GM23338 (cell line): ENCODE results near the gene MTHFD2. TPM values are rescaled to one million over a fixed set of nuclear protein-coding genes. Genes with fewer than 3 reads are reported as not detected.

Experiments used
- ATAC-seq: fragments of 200-7000 bp; cut with Tn5 transposase; 3 replicates; pipeline ENCODE4 v1.9.1; 2020
- DNase-seq: peaks from one replicate; pipeline ENCODE4 v3.0.0-alpha.2; 2015; ENCODE audit warnings: low spot score
- H2AFZ ChIP-seq: fragments of 200-600 bp; sonication (generic); 2 replicates; pipeline ENCODE4 v1.8.0; 2016; ENCODE audit warnings: antibody characterized with exemption, mild to moderate bottlenecking, moderate library complexity
- H3F3A ChIP-seq: fragments of 200-600 bp; sonication (generic); replicated peaks from 2 replicates; pipeline ENCODE4 v1.8.0; 2017; ENCODE audit warnings: antibody characterized with exemption, mixed run types, low read depth
- H3K27ac ChIP-seq: fragments of 200-600 bp; sonication (generic); 2 replicates; pipeline ENCODE4 v1.6.1; 2016; ENCODE audit warnings: low read depth
- H3K27me3 ChIP-seq: fragments of 200-600 bp; sonication (generic); 2 replicates; pipeline ENCODE4 v1.8.0; 2016; ENCODE audit warnings: mild to moderate bottlenecking, mixed run types, moderate library complexity; ENCODE audit not compliant: insufficient read depth
- H3K36me3 ChIP-seq: fragments of 200-600 bp; sonication (generic); 2 replicates; pipeline ENCODE4 v1.8.0; 2016; ENCODE audit warnings: mild to moderate bottlenecking; ENCODE audit not compliant: insufficient read depth
- H3K4me1 ChIP-seq: fragments of 200-600 bp; sonication (generic); 2 replicates; pipeline ENCODE4 v1.8.0; 2016; ENCODE audit warnings: mild to moderate bottlenecking, moderate library complexity; ENCODE audit not compliant: insufficient read depth
- H3K4me2 ChIP-seq: fragments of 200-600 bp; sonication (generic); 2 replicates; pipeline ENCODE4 v1.7.1; 2017; ENCODE audit warnings: mixed run types
- H3K4me3 ChIP-seq: fragments of 200-600 bp; sonication (generic); 2 replicates; pipeline ENCODE4 v1.6.1; 2016; ENCODE audit warnings: mixed run types
- H3K79me2 ChIP-seq: fragments of 200-600 bp; sonication (generic); replicated peaks from 2 replicates; pipeline ENCODE4 v1.8.0; 2017; ENCODE audit warnings: mild to moderate bottlenecking; ENCODE audit not compliant: insufficient read depth
- H3K9me2 ChIP-seq: fragments of 200-600 bp; sonication (generic); 2 replicates; pipeline ENCODE4 v1.8.0; 2017; ENCODE audit not compliant: insufficient read depth
- H4K20me1 ChIP-seq: fragments of 200-600 bp; sonication (generic); replicated peaks from 2 replicates; pipeline ENCODE4 v1.8.0; 2017; ENCODE audit warnings: mild to moderate bottlenecking; ENCODE audit not compliant: insufficient read depth
- H3K27ac Mint-ChIP-seq: 2 replicates; pipeline ENCODE4 v1.8.0; 2020; ENCODE audit warnings: inconsistent platforms, mild to moderate bottlenecking, moderate library complexity, mixed read lengths
- H3K27me3 Mint-ChIP-seq: 3 replicates; pipeline ENCODE4 v1.8.0; 2022; ENCODE audit warnings: low read depth, mild to moderate bottlenecking, moderate library complexity, mixed read lengths, inconsistent platforms; ENCODE audit not compliant: insufficient read depth, poor library complexity
- H3K36me3 Mint-ChIP-seq: 3 replicates; pipeline ENCODE4 v1.8.0; 2021; ENCODE audit warnings: low read depth, mild to moderate bottlenecking, inconsistent platforms, moderate library complexity, mixed read lengths
- H3K4me1 Mint-ChIP-seq: 3 replicates; pipeline ENCODE4 v1.8.0; 2020; ENCODE audit warnings: mild to moderate bottlenecking, inconsistent platforms, mixed read lengths
- H3K4me3 Mint-ChIP-seq: 3 replicates; pipeline ENCODE4 v1.8.0; 2021; ENCODE audit warnings: moderate library complexity, mild to moderate bottlenecking, inconsistent platforms, mixed read lengths
- H3K9me3 Mint-ChIP-seq: 3 replicates; pipeline ENCODE4 v1.8.0; 2020; ENCODE audit warnings: moderate library complexity, mild to moderate bottlenecking, inconsistent platforms, mixed read lengths
- CREB1 ChIP-seq: fragments of 250-450 bp; sonication (Bioruptor Pico); IDR thresholded peaks from 2 replicates; pipeline ENCODE4 v1.5.0; 2020; ENCODE audit warnings: low read depth, mild to moderate bottlenecking, moderate library complexity
- CTCF ChIP-seq, 2 experiments: fragments of 200-600 bp in 1 of 2; sonication (generic) in 1 of 2; conservative IDR thresholded peaks; 2 replicates each; pipeline versions ENCODE4 v1.5.1 to v1.6.1; 2016 to 2017; ENCODE audit warnings: antibody characterized with exemption in 2 of 2, low read depth in 2 of 2, mild to moderate bottlenecking in 2 of 2, moderate library complexity in 1 of 2
- EZH2phosphoT487 ChIP-seq: fragments of 200-600 bp; sonication (generic); IDR thresholded peaks from one replicate; pipeline ENCODE4 v1.8.1; 2018; ENCODE audit warnings: antibody characterized with exemption; ENCODE audit not compliant: unreplicated experiment
- POLR2AphosphoS5 ChIP-seq: IDR thresholded peaks from 2 replicates; pipeline ENCODE4 v1.6.1; 2016; ENCODE audit warnings: antibody characterized with exemption, low read depth
- ZNF114 ChIP-seq: fragments of 250-450 bp; sonication (Bioruptor Pico); IDR thresholded peaks from 2 replicates; pipeline ENCODE4 v1.5.0; 2020; ENCODE audit warnings: mild to moderate bottlenecking, moderate library complexity
- ZNF331 ChIP-seq: fragments of 250-450 bp; sonication (Bioruptor Pico); IDR thresholded peaks from 2 replicates; pipeline ENCODE4 v1.5.0; 2020; ENCODE audit warnings: low read depth, mild to moderate bottlenecking, moderate library complexity
- polyA plus RNA-seq: library from polyadenylated mRNA; unstranded; fragments of >200 nt; fragmentation: Nextera tagmentation; extraction: Ambion mirVana; gene quantifications from 2 replicates; pipeline ENCODE4 v1.2.1, GENCODE V29; 2016
- total RNA-seq: library from RNA; depleted of rRNA; stranded (reverse); fragments of >200 nt; shearing (Covaris generic); gene quantifications from 2 replicates; pipeline ENCODE4 v1.2.3, GENCODE V29; 2014
- TF ChIP-seq, protein P1 (sequence below): IDR thresholded peaks from one replicate; pipeline ENCODE4 v1.6.1; 2018; ENCODE audit warnings: antibody characterized with exemption; ENCODE audit not compliant: unreplicated experiment

MTHFD2 gene
- total and polyA plus RNA-seq, 2 experiments from 2014 or later = 279 to 281 TPM

GRCh38 chr2:74179063-74179865 is 19.2 kb upstream of the MTHFD2 start:
- H3K36me3 Mint-ChIP-seq = peaks cover 31% of the 10 kb centered on the region
- H3K27ac Mint-ChIP-seq = no peak overlapping the region
- H3K27me3 Mint-ChIP-seq = peaks cover 7% of the 10 kb centered on the region
- H3F3A ChIP-seq = peaks cover 8% of the 10 kb centered on the region; the same call in 1 of the 2 replicates
- H3K27ac ChIP-seq = no peak overlapping the region
- peaks cover 41% of the 10 kb centered on the region for H3K79me2 ChIP-seq
- peak overlapping the region; percentile 3 for H3K4me2 ChIP-seq
- H3K9me3 Mint-ChIP-seq = peaks cover 7% of the 10 kb centered on the region
- H2AFZ ChIP-seq = no peak overlapping the region
- no peaks in the 10 kb centered on the region for H3K27me3 ChIP-seq
- peaks cover 9% of the 10 kb centered on the region; the same call in 1 of the 2 replicates for H3K36me3 ChIP-seq
- H3K4me3 ChIP-seq = peak overlapping the region; percentile 81; the same call in 1 of the 2 replicates
- no peaks in the 10 kb centered on the region for H3K9me2 ChIP-seq
- no peak for DNase-seq
- peak overlapping the region; percentile 97 for H3K4me3 Mint-ChIP-seq
- peaks cover 16% of the 10 kb centered on the region; the same call in 2 of the 3 replicates for H3K4me1 Mint-ChIP-seq
- H3K4me1 ChIP-seq = peaks cover 14% of the 10 kb centered on the region
- TF ChIP-seq CTCF (conservative IDR thresholded peaks at IDR 0.05; ENCODE audit: low read depth in 2 of 2) (peak in 1 of 2 experiments; percentile 31; a peak in 1 of 4 replicates), CREB1 (CRISPR knock-in tag) (no peak)
- ATAC-seq = peak; percentile 9
- H4K20me1 ChIP-seq = peaks cover 26% of the 10 kb centered on the region

- H3F3A ChIP-seq = peaks cover 5% of the 10 kb centered on the region; the same call in 1 of the 2 replicates
- H3K9me2 ChIP-seq = no peaks in the 10 kb centered on the region
- ATAC-seq (no peak), DNase-seq (no peak)
- no peaks in the 10 kb centered on the region for H3K36me3 ChIP-seq
- H3K27ac Mint-ChIP-seq = no peak overlapping the region
- H3K27me3 Mint-ChIP-seq = peaks cover 8% of the 10 kb centered on the region
- no peak overlapping the region for H3K27ac ChIP-seq
- H3K4me3 Mint-ChIP-seq = no peak overlapping the region
- H3K27me3 ChIP-seq = no peaks in the 10 kb centered on the region
- H3K9me3 Mint-ChIP-seq = no peaks in the 10 kb centered on the region
- H3K4me3 ChIP-seq = no peak overlapping the region
- peak overlapping the region; percentile 62; the same call in 1 of the 2 replicates for H3K4me2 ChIP-seq
- peak overlapping the region; percentile 93; the same call in 1 of the 2 replicates for H2AFZ ChIP-seq
- H3K4me1 Mint-ChIP-seq = peaks cover 12% of the 10 kb centered on the region
- peaks cover 6% of the 10 kb centered on the region for H4K20me1 ChIP-seq
- peaks cover 14% of the 10 kb centered on the region for H3K4me1 ChIP-seq
- no peak for TF ChIP-seq ZNF114 (CRISPR knock-in tag)
- H3K36me3 Mint-ChIP-seq = peaks cover 6% of the 10 kb centered on the region; the same call in 2 of the 3 replicates
- peaks cover 16% of the 10 kb centered on the region for H3K79me2 ChIP-seq
Measured at GRCh38 chr2:74181739-74182138, 16.7 kb upstream of the MTHFD2 start.

DNA sequence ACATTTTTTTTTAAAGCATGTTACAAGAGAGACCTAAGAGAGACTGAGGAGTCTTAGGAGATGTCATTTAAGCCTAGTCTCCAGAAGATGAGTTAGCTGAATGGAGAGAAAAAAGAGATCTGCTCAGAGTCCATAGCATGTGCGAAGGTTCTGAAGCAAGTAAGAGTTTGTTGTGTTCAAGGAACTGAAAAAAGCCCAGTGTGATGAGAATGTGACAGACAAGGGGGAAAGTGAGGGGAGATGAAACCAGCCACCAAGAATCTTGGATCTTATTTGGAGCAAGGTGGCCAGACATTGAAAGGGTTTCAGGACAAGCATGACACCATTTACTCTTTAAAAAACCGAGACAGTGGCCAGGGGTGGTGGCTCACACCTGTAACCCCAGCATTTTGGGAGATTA is 14.5 kb upstream of the MTHFD2 start:
- H3K4me2 ChIP-seq = no peak overlapping the region
- H3K27me3 ChIP-seq = no peaks in the 10 kb centered on the region
- H3K4me3 Mint-ChIP-seq = no peak overlapping the region
- H4K20me1 ChIP-seq = no peaks in the 10 kb centered on the region
- peaks cover 17% of the 10 kb centered on the region for H3K4me1 Mint-ChIP-seq
- H3K9me2 ChIP-seq = no peaks in the 10 kb centered on the region
- no peaks in the 10 kb centered on the region for H3K79me2 ChIP-seq
- ATAC-seq (no peak), DNase-seq (no peak)
- H2AFZ ChIP-seq = peak overlapping the region; percentile 74
- no peak overlapping the region for H3K27ac Mint-ChIP-seq
- H3K36me3 ChIP-seq = no peaks in the 10 kb centered on the region
- peaks cover 19% of the 10 kb centered on the region for H3K4me1 ChIP-seq
- H3F3A ChIP-seq = peaks cover 5% of the 10 kb centered on the region; the same call in 1 of the 2 replicates
- no peak overlapping the region for H3K27ac ChIP-seq
- H3K9me3 Mint-ChIP-seq = no peaks in the 10 kb centered on the region
- H3K27me3 Mint-ChIP-seq = peaks cover 6% of the 10 kb centered on the region
- H3K36me3 Mint-ChIP-seq = no peaks in the 10 kb centered on the region
- no peak overlapping the region for H3K4me3 ChIP-seq
- TF ChIP-seq ZNF331 (no peak), POLR2AphosphoS5 (no peak), CTCF (conservative IDR thresholded peaks at IDR 0.05; ENCODE audit: low read depth in 2 of 2) (no peak), EZH2phosphoT487 (no peak)
- TF ChIP-seq, protein P1, sequence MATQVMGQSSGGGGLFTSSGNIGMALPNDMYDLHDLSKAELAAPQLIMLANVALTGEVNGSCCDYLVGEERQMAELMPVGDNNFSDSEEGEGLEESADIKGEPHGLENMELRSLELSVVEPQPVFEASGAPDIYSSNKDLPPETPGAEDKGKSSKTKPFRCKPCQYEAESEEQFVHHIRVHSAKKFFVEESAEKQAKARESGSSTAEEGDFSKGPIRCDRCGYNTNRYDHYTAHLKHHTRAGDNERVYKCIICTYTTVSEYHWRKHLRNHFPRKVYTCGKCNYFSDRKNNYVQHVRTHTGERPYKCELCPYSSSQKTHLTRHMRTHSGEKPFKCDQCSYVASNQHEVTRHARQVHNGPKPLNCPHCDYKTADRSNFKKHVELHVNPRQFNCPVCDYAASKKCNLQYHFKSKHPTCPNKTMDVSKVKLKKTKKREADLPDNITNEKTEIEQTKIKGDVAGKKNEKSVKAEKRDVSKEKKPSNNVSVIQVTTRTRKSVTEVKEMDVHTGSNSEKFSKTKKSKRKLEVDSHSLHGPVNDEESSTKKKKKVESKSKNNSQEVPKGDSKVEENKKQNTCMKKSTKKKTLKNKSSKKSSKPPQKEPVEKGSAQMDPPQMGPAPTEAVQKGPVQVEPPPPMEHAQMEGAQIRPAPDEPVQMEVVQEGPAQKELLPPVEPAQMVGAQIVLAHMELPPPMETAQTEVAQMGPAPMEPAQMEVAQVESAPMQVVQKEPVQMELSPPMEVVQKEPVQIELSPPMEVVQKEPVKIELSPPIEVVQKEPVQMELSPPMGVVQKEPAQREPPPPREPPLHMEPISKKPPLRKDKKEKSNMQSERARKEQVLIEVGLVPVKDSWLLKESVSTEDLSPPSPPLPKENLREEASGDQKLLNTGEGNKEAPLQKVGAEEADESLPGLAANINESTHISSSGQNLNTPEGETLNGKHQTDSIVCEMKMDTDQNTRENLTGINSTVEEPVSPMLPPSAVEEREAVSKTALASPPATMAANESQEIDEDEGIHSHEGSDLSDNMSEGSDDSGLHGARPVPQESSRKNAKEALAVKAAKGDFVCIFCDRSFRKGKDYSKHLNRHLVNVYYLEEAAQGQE = no peak
